ENCODE measurements around the gene KRT33B. TPM values are rescaled to one million over a fixed set of nuclear protein-coding genes. Genes with fewer than 3 reads are reported as not detected.

The KRT33B gene
- total RNA-seq, 1 donor from 2014 or later, result 0.17 TPM

DNA sequence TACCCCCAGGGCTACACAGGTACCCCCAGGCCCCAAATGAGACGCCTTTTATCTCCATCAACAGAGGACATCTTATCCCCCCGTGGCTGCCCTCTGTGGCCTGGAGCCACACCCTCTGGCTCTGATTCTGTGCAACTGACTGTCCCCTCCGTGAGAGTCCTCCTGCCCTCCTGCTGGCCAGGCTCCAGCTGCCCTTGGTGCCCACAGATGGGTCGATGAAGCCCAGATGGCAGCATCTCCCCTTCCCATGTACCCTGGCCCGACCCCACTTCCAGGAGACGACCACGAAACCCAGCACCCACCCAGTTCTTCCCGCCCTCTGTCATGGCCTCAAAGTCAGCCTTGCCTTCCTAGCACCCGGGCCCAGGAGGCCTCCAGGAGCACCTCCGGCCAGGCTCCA is 44.5 kb downstream of the KRT33B start:
- no peak for TF ChIP-seq CTCF (IDR thresholded peaks at IDR 0.05; ENCODE audit: insufficient read depth, low read length, poor library complexity, severe bottlenecking)
- DNase-seq (ENCODE audit: low read depth), result no peak

GRCh38 chr17:41324180-41325075 is 45.2 kb downstream of the KRT33B start:
- H3K27me3 ChIP-seq (ENCODE audit: control insufficient read depth, insufficient read depth, low read length), result no peaks in the 10 kb centered on the region
- TF ChIP-seq CTCF (IDR thresholded peaks at IDR 0.05; ENCODE audit: insufficient read depth, low read length, poor library complexity, severe bottlenecking), result peak; percentile 45
- DNase-seq (ENCODE audit: low read depth), result no peak
- no peak overlapping the region for H3K4me3 ChIP-seq (ENCODE audit: low read depth, low read length)
- H3K36me3 ChIP-seq (ENCODE audit: control insufficient read depth, insufficient read depth, low read length), result no peaks in the 10 kb centered on the region

More for the DNA sequence above, 44.5 kb downstream of the KRT33B start:
- H3K36me3 ChIP-seq (ENCODE audit: control insufficient read depth, insufficient read depth, low read length), result no peaks in the 10 kb centered on the region
- H3K4me3 ChIP-seq (ENCODE audit: low read depth, low read length), result no peak overlapping the region
- H3K27me3 ChIP-seq (ENCODE audit: control insufficient read depth, insufficient read depth, low read length), result no peaks in the 10 kb centered on the region

GRCh38 chr17:41322903-41323895 is 46.4 kb downstream of the KRT33B start:
- no peaks in the 10 kb centered on the region for H3K36me3 ChIP-seq (ENCODE audit: control insufficient read depth, insufficient read depth, low read length)
- H3K4me3 ChIP-seq (ENCODE audit: low read depth, low read length), result no peak overlapping the region
- TF ChIP-seq CTCF (IDR thresholded peaks at IDR 0.05; ENCODE audit: insufficient read depth, low read length, poor library complexity, severe bottlenecking), result no peak
- no peaks in the 10 kb centered on the region for H3K27me3 ChIP-seq (ENCODE audit: control insufficient read depth, insufficient read depth, low read length)
- DNase-seq (ENCODE audit: low read depth), result no peak

GRCh38 chr17:41322094-41322902 is 47.3 kb downstream of the KRT33B start:
- peak; percentile 45 for DNase-seq (ENCODE audit: low read depth)

More at GRCh38 chr17:41322094-41322902, 47.3 kb downstream of the KRT33B start:
- Histone ChIP-seq H3K27me3 (ENCODE audit: control insufficient read depth, insufficient read depth, low read length) (no peaks in the 10 kb centered on the region), H3K4me3 (ENCODE audit: low read depth, low read length) (no peak overlapping the region), H3K36me3 (ENCODE audit: control insufficient read depth, insufficient read depth, low read length) (no peaks in the 10 kb centered on the region)
- peak; percentile 91 for TF ChIP-seq CTCF (IDR thresholded peaks at IDR 0.05; ENCODE audit: insufficient read depth, low read length, poor library complexity, severe bottlenecking)

Data from kidney epithelial cell (primary cell).